HG02981 (cell line): Measurements from ENCODE around the gene ASAP2.

Experiments
- ATAC-seq: cut with Tn5 transposase; IDR thresholded peaks from one replicate; pipeline ENCODE4 v1.9.1; 2021; ENCODE audit warnings: mild to moderate bottlenecking, moderate library complexity; ENCODE audit not compliant: unreplicated experiment

Gene ASAP2

DNA sequence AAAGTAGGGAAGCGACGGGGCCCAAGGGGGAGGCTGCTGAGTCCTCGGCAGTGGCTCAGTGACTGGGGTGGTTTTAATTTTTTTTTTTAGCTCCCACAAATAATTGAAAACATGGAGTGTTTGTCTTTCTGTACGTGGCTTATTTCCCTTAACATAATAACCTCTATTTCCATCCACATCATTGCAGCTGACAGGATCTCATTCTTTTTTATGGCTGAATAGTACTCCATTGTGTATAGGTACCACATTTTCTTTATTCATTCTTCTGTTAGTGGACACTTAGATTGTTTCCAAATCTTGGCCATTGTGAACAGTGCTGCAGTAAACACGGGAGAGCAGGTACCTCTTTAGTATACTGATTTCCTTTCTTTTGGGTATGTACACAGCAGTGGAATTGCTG lies 65.1 kb downstream of the ASAP2 start:
- ATAC-seq: no peak

DNA sequence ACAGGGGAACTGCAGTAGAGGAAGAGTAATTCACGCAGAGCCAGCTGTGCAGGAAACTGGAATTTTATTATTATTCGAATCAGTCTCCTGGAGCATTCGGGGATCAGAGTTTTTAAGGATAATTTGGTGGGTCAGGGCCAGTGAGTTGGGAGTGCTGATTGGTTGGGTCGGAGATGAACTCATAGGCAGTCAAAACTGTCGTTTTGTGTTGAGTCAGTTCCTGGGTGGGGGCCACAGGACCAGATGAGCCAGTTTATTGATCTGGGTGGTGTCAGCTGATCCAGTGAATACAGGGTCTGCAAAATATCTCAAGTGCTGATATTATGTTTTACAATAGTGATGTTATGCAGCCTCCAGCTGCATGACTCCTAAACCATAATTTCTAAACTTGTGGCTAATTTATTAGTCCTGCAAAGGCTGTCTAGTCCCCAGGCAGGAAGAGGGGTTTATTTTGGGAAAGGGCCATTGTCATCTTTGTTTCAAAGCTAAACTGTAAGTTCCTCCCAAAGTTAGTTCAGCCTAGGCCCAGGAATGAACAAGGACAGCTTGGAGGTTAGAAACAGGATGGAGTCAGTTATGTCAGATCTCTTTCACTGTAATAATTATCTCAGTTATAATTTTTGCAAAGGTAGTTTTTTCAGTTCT lies 67.0 kb downstream of the ASAP2 start:
- ATAC-seq: no peak

DNA sequence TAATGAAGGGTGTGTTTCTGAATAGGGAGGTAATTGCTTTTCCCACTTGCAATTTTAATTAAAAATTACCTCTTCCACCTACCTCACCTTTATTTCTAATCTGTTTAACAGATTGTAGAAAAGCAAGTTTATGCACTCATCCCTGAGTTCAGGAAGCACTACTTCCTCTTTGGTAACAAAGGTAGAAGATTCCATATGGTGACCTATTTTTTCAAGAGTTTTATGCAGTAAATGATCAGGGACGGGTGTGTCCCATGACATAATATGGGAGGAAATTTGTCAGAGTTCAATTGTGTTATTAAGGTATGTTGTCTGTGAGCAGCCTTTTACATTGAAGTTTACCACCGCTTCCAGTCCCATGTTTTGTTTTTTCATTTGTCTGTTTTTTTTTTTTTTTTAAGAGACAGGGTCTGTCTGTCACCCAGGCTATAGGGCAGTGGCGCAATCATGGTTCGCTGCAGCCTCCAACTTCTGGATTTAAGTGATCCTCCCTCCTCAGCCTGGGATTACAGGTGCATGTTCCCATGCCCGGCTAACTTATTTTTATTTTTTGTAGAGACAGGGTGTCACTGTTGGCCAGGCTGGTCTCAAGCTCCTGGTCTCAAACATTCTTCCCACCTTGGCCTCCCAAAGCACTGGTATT lies 68.2 kb downstream of the ASAP2 start:
- ATAC-seq: no peak

GRCh38 chr2:9275399-9275798 lies 68.8 kb downstream of the ASAP2 start:
- no peak for ATAC-seq

GRCh38 chr2:9276074-9276473 lies 69.5 kb downstream of the ASAP2 start:
- ATAC-seq: no peak

GRCh38 chr2:9276901-9277451 lies 70.4 kb downstream of the ASAP2 start:
- ATAC-seq: no peak

DNA sequence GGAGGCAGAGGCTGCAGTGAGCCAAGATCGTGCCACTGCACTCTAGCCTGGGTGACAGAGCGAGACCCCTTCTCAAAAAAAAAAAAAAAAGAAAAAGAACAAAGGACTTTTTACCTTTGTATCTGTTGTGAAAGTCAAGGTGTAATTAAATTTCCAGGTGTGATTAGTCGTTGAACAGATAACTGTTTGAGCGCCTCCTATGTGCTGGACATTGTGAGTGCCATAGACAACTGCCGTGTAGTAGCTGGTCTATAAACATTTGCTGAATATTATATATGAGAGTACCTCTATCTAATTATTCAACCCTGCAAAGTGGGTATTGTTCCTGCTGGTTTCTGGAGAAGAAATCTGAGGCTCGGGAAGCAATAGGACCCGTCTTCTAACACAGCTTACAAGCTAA lies 71.8 kb downstream of the ASAP2 start:
- no peak for ATAC-seq

GRCh38 chr2:9279426-9279825 lies 72.8 kb downstream of the ASAP2 start:
- no peak for ATAC-seq

DNA sequence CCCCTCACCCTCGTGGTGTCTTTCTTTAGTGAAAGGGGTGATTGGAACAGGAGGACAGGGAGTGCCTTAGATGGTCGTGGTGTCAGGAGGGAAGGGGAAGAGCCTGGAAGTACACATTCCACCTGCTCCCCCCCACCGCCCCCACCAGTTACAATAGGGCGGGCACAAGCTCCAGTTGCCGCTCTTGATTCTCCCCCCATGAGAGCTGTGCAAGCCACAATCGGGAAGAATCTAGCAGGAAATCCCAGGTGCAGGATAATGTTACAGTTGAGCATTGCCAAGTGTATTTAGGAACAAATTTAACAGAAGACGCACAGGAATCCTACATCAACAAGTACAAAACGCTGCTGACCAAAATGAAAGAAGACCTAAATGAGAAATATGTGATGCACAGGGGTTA lies 73.6 kb downstream of the ASAP2 start:
- no peak for ATAC-seq

GRCh38 chr2:9281145-9281544 lies 74.5 kb downstream of the ASAP2 start:
- ATAC-seq: no peak

GRCh38 chr2:9282128-9283112 lies 75.8 kb downstream of the ASAP2 start:
- no peak for ATAC-seq

GRCh38 chr2:9284521-9285297 lies 78.1 kb downstream of the ASAP2 start:
- no peak for ATAC-seq

DNA sequence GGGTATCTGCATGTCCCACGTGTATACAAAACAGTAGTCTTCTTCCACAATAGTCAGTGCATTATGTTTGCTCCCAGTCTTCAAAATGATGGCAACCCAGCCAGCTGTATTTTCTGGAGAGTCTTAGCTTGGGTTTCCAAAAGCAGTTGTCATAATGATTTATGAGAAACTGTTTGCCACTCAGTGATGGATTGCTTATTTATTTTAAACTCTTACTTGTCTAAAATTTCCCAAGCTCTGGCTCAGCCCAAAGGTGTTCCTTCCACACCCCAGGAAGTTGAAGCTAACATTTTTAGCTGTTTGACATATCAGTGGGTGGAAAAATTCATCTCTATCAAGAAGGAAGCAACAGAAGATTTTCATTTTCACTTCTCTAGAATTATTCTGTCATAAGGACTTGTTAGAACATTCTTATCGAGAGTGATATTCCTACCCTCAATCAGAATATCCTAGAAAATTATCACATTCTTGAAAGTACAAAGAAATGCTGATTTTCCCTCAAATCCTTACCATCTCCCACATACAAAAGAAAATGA lies 78.8 kb downstream of the ASAP2 start:
- ATAC-seq: no peak

GRCh38 chr2:9285921-9286320 lies 79.3 kb downstream of the ASAP2 start:
- ATAC-seq: no peak

DNA sequence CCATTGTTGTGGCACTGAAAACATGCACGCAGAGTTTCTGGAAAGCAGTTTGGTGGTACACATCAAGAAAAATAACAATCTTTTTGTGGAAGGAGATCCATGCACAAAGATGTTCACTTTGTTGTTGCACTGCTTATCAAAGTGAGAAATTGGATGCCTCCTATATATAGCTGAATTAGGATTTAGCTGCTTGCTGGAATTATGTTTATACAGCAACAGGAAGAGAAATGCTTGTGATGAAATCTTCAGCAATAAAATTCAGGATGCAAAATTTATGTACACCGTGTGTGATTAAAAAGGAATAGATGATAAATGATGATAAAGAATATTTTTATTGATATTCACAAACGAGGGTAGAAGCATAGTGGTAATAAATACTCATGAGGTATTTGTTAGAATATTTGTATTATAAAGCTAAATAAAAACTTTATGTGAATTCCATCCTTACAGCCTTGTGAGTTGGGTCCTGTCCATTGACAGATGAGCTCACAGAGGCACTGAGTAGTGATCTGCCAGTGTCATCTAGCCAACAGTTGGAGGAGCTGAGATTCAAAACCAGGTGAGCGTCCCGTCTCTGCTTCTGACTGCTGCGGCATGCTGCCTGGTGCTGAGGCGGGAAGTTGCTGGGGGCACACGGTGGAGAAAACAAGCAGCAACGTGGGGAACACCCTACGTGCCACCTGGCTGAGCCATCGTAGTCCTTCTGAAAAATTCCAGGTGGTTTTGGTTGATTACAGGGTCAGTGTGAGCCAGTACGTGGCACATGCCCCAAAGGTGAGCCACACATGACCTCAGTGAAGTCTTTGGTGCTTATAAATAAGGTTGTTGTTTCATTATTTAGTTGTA lies 80.2 kb downstream of the ASAP2 start:
- no peak for ATAC-seq

GRCh38 chr2:9287400-9288045 lies 80.9 kb downstream of the ASAP2 start:
- no peak for ATAC-seq

GRCh38 chr2:9288233-9288632 lies 81.6 kb downstream of the ASAP2 start:
- no peak for ATAC-seq

DNA sequence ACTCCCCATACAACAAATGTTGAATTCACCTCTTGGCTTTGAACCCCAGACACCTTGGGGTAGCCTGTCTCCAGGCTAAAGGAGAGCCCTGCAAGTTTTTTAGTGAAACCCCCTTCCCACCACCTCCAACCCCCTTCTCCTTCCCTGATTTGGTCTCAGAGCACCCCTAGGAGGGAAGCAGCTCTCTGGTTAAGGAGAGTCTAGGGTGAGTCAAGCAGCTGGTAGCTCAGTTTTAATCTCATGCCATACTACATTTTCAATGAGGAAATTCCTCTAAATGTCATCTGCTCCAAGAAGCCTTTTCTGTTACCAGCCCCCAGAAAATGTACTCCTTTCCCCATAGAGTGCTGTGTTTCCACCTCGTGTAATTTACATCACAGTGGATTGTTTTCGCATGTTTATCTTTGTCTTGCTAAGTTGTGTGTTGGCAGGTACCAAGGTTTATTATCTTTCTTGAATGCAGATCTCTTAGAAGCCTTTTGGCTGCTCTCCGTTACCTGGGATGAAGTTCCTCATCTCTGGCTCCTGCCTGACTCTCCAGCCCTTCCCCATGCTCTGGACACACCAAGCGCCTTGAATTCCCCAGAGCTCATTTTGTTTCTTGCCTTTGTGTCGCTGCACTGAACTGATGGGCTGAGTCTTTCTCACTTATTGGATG lies 82.2 kb downstream of the ASAP2 start:
- no peak for ATAC-seq
